ENCODE results near the gene NHSL1.

Gene NHSL1

GRCh38 chr6:138492113-138492512 is 7.2 kb downstream of the NHSL1 start:
- DNase-seq, result no peak

GRCh38 chr6:138491017-138491416 is 8.3 kb downstream of the NHSL1 start:
- no peak for DNase-seq

- DNase-seq, result no peak
Measured at GRCh38 chr6:138489846-138490245, 9.4 kb downstream of the NHSL1 start.

GRCh38 chr6:138487102-138487604 is 12.1 kb downstream of the NHSL1 start:
- no peak for DNase-seq

GRCh38 chr6:138486249-138487101 is 12.8 kb downstream of the NHSL1 start:
- no peak for DNase-seq

GRCh38 chr6:138485586-138486248 is 13.6 kb downstream of the NHSL1 start:
- DNase-seq, result no peak

- DNase-seq, result no peak
Measured at GRCh38 chr6:138485005-138485545, 14.2 kb downstream of the NHSL1 start.

- no peak for DNase-seq
Measured at GRCh38 chr6:138484018-138484731, 15.1 kb downstream of the NHSL1 start.

GRCh38 chr6:138482816-138483215 is 16.5 kb downstream of the NHSL1 start:
- no peak for DNase-seq

- no peak for DNase-seq
Measured at GRCh38 chr6:138480279-138480949, 18.9 kb downstream of the NHSL1 start.

GRCh38 chr6:138477913-138478539 is 21.3 kb downstream of the NHSL1 start:
- DNase-seq, result no peak

GRCh38 chr6:138476116-138476515 is 23.2 kb downstream of the NHSL1 start:
- no peak for DNase-seq

- no peak for DNase-seq
Measured at GRCh38 chr6:138473144-138473543, 26.1 kb downstream of the NHSL1 start.

GRCh38 chr6:138468320-138469015 is 30.8 kb downstream of the NHSL1 start:
- no peak for DNase-seq

- no peak for DNase-seq
Measured at GRCh38 chr6:138467901-138468300, 31.4 kb downstream of the NHSL1 start.

GRCh38 chr6:138465007-138465645 is 34.2 kb downstream of the NHSL1 start:
- DNase-seq, result peak; percentile 6

- no peak for DNase-seq
Measured at GRCh38 chr6:138464085-138464484, 35.2 kb downstream of the NHSL1 start.

- DNase-seq, result no peak
Measured at GRCh38 chr6:138461647-138462046, 37.6 kb downstream of the NHSL1 start.

- no peak for DNase-seq
Measured at GRCh38 chr6:138456401-138456790, 42.9 kb downstream of the NHSL1 start.

GRCh38 chr6:138455746-138456400 is 43.4 kb downstream of the NHSL1 start:
- DNase-seq, result no peak

Measured in inflammatory macrophage treated with lipopolysaccharide for 4 hours (primary cell).